ENCODE results near the gene TMEM127.

DNA sequence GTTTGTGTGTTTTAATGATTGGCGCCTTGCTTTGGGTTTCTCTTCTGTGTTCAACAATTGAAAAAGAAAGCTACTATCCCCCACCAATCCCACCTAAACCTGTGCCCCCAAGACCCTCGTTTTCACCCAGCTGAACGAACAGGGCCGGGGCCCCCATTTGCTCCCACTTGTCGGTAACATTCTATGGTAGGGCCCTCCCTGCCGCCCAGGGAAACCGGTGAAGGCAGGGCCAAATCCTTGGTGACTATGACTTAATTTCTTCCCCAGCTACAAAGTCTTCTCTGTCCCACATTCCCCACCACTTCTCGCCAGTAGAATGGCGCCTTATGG is 40.1 kb upstream of the TMEM127 start:
- no peak for TF ChIP-seq POLR2A (IDR thresholded peaks at IDR 0.05)
- TF ChIP-seq, protein P1, sequence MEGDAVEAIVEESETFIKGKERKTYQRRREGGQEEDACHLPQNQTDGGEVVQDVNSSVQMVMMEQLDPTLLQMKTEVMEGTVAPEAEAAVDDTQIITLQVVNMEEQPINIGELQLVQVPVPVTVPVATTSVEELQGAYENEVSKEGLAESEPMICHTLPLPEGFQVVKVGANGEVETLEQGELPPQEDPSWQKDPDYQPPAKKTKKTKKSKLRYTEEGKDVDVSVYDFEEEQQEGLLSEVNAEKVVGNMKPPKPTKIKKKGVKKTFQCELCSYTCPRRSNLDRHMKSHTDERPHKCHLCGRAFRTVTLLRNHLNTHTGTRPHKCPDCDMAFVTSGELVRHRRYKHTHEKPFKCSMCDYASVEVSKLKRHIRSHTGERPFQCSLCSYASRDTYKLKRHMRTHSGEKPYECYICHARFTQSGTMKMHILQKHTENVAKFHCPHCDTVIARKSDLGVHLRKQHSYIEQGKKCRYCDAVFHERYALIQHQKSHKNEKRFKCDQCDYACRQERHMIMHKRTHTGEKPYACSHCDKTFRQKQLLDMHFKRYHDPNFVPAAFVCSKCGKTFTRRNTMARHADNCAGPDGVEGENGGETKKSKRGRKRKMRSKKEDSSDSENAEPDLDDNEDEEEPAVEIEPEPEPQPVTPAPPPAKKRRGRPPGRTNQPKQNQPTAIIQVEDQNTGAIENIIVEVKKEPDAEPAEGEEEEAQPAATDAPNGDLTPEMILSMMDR (IDR thresholded peaks at IDR 0.05), result no peak
